Midbrain (tissue), 1 donor: ENCODE results near the gene RPL26.
"Not testable (repeated sequence)": the region's sequence is repeated elsewhere in the genome, so short reads cannot be mapped to it uniquely, and the experiment has no call there.

Experiments
- DNase-seq: peaks from one replicate; lab custom pipeline; 2025; lab: John Stamatoyannopoulos, UW

The RPL26 gene

DNA sequence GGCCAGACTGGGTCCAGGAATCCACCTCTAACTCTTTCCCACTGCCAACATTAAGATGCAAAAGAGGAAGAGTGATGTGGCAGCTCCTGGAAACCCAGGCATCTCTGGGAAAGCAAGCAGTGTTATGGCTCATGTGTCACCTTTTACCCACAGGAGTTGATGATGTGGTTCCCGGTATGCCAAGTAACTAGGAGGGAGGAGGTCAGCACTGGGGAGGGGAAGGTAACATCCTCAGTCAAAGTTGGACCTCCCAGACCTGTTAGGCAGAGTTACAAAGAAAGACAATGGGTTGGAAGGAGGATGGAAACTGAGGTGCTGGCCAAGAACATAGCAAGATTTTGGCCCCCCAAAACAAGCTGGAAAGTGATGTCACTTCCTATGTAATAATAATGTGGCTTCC lies 17.9 kb downstream of the RPL26 start:
- no peak for DNase-seq

- no peak for DNase-seq
These were observed 20.2 kb downstream of the RPL26 start for GRCh38 chr17:8362651-8363332.

- DNase-seq = no peak
These were observed 22.2 kb downstream of the RPL26 start for GRCh38 chr17:8360751-8361150.

DNA sequence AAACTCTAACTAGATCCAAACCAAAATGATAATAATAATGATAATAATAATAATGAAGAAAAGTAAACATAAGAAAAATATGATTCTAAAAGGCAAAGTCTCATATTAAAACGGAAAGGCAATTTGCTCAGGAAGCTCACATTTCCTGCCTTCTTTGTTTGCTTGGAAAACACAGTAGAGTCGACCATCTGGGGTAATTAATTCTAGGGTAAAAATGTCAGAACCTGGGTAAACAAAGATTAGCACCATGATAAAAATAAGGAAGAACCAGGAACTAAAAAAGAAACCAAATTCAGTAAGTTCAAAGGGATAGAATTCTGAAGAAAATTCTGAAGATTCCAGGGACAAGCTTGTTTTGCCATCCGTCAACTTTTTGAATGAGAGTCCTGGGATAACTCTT lies 22.7 kb downstream of the RPL26 start:
- DNase-seq = no peak

GRCh38 chr17:8359769-8360168 lies 23.2 kb downstream of the RPL26 start:
- DNase-seq = no peak

DNA sequence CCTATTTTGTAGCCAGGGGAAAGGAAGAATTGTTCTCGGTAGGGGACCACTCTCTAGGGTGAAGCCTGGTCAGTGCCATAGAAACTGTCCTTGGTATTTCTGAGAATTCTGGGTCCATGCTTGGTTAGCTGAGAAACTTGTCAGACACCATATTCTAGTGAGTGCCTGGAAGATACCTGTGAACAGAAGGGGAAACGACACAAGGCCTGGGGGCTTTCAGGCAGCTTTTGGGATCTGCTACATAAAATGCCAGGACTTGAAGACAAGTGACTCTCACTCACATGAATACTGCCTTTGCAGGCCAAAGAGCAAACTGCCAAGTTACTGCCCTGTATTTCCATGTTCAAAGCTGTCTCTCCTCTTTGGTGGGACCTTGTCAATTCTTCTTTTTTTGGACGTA lies 25.1 kb downstream of the RPL26 start:
- DNase-seq = no peak

DNA sequence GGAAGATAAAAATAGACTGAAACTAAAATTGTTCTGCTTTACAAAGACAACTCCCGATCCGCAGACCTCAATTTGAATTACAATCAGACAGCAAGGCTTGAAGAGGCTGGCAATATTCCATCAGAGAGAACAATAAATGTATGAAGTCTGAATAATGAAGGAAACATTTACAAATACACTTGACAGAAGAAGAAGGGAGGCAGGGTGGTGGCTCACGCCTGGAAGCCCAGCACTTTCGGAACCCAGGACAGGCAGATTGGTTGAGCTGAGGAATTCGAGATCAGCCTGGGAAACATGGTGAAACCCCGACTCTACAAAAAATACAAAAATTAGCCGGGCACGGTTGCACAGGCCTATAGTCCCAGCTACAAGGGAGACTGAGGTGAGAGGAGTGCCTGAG lies 28.8 kb downstream of the RPL26 start:
- DNase-seq = no peak

GRCh38 chr17:8353736-8354135 lies 29.3 kb downstream of the RPL26 start:
- DNase-seq = no peak

DNA sequence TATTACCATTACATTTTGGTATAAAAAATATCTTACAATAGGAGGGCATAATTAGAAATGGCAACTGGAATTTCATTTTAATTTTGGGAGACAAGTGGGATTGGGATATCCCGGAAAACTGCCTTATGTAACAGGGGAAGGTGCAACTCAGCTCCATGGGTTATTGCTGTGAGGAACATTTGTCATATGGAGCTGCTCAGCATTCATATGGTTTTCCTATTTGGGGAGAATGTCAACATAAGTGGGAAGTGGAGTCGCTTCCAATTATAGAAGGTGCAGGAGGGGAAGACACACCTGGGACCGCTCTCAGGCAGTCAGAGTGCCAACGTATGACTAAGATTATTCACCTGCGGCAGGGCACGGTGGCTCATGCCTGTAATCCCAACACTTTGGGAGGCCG lies 32.7 kb downstream of the RPL26 start:
- DNase-seq = no peak

- not testable (repeated sequence) for DNase-seq
These were observed 36.0 kb downstream of the RPL26 start for GRCh38 chr17:8347001-8347400.

DNA sequence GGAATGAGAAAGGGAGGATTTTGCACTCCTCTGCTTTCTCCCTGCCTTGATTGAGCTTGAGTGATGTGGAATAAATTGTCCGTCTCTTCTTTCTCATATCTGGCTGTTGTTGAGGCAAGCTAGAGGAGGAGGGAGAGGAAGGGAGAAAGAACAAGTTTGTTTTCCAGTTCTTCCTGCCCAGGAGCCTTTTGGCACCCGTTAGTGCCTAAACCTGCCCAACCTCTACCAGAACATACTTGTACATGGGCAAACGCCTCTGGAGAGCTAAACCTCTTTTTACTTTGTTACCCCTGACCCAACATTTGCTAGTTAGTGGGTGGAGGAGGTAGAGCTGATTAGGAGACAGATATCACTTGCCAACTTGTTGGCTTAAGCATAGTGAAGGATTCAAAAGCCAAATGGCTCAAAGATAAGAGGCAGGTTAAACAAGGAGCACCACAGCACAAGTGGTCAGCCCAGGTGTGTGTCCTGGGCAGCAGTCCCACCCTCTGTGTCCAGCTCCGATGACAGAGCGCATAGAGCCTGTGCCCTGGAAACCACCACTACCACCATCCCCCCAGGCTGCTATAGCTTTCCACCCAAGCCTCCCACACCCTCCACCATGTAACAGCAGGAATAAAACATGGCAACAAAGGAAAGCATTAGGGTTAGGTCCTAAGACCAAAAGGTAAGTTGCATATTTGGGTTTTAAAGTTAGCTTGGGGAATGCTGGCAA lies 36.9 kb downstream of the RPL26 start:
- DNase-seq = no peak

DNA sequence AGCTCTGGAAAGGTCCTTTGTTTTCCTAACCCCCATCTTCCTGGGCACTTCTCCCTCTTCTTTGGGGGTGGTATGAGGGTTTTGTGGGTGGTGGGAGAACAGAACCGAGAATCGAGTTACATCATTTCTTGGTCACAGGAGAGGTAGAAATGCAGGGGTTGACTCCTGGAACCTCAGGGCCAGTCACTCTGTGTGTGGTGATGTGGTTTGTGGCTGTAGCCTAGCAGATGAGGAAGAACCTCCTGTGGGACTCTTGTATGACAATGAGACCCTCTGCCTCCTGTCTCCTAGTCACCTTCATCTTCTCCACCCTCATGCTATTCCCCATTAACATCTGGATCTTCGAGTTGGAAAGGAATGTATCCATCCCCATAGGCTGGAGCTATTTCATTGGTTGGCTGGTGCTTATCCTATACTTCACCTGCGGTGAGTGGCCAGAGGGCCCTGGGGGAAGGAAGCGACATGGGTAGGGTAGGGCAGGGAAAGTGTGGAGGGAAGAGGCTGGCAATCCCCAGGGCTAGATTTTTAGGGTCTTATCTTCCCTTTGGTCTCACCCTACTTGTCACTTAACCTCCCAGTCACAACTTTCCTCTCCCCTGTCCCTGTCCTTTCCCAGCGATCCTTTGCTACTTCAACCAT lies 37.8 kb downstream of the RPL26 start:
- DNase-seq = no peak

- no peak for DNase-seq
These were observed 41.5 kb downstream of the RPL26 start for GRCh38 chr17:8341456-8341855.

GRCh38 chr17:8339540-8339939 lies 43.5 kb downstream of the RPL26 start, which contains the start of gene ODF4:
Gene ODF4 (plus strand): TSS chr17:8339840. CDS start chr17:8340052, 212 bp downstream.
- no peak for DNase-seq

DNA sequence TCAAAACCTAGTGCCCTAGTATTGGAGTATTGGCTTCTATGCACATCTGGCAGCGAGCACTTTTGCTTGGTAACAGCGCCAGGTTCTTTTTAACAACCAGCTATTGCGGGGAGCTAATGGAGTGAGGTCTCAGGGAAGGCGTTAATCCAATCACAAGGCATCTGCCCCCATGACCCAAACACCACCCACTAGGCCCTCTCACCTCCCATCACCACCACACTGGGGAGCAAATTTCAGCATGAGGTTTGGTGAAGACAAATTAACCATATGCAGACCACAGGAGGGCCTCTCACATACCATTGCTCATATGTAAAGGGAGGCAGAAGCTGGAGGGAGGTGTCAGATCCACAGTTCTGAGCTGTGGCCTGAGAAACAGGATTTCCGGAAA lies 44.2 kb downstream of the RPL26 start:
- DNase-seq = no peak

- no peak for DNase-seq
These were observed 44.9 kb downstream of the RPL26 start for GRCh38 chr17:8337802-8338752.

GRCh38 chr17:8333281-8333680 lies 49.7 kb downstream of the RPL26 start:
- DNase-seq = no peak

GRCh38 chr17:8332688-8333087 lies 50.3 kb downstream of the RPL26 start:
- no peak for DNase-seq

GRCh38 chr17:8332128-8332527 lies 50.9 kb downstream of the RPL26 start:
- no peak for DNase-seq
